ENCODE results near the gene PHETA1.
"Not testable (repeated sequence)": the region's sequence is repeated elsewhere in the genome, so short reads cannot be mapped to it uniquely, and the experiment has no call there.

The PHETA1 gene

GRCh38 chr12:111341426-111342065 lies 27.3 kb downstream of the PHETA1 start:
- no peak overlapping the region for H3K27ac ChIP-seq
- no peak for TF ChIP-seq ZFX (IDR thresholded peaks at IDR 0.05; ENCODE audit: borderline replicate concordance)
- TF ChIP-seq, protein P1, sequence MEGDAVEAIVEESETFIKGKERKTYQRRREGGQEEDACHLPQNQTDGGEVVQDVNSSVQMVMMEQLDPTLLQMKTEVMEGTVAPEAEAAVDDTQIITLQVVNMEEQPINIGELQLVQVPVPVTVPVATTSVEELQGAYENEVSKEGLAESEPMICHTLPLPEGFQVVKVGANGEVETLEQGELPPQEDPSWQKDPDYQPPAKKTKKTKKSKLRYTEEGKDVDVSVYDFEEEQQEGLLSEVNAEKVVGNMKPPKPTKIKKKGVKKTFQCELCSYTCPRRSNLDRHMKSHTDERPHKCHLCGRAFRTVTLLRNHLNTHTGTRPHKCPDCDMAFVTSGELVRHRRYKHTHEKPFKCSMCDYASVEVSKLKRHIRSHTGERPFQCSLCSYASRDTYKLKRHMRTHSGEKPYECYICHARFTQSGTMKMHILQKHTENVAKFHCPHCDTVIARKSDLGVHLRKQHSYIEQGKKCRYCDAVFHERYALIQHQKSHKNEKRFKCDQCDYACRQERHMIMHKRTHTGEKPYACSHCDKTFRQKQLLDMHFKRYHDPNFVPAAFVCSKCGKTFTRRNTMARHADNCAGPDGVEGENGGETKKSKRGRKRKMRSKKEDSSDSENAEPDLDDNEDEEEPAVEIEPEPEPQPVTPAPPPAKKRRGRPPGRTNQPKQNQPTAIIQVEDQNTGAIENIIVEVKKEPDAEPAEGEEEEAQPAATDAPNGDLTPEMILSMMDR (IDR thresholded peaks at IDR 0.05): no peak

DNA sequence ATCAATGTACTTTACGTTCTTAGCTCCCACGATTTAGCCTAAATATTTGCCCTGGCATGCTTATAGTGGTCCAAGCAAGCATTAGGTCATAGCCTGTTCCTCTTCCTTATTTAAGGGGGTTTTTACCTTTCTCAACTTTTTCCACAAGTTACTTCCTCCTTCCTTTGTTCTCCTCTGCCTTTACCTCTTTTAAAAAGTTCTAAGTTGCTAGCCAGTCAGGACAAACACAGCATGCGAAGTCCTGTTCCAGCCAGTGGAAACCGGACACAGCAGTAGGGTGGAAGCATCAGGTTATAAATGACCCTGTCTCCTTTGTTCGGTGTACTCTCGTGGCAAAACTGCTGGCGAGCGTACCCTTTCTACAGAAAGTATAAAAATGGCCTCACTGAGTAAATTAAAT lies 28.2 kb downstream of the PHETA1 start:
- H3K27ac ChIP-seq: not testable (repeated sequence)

GRCh38 chr12:111340231-111340630 lies 28.7 kb downstream of the PHETA1 start:
- no peak overlapping the region for H3K27ac ChIP-seq
- TF ChIP-seq, protein P1 (IDR thresholded peaks at IDR 0.05): no peak
- TF ChIP-seq ZFX (IDR thresholded peaks at IDR 0.05; ENCODE audit: borderline replicate concordance): no peak

GRCh38 chr12:111339321-111339938 lies 29.5 kb downstream of the PHETA1 start:
- TF ChIP-seq, protein P1 (IDR thresholded peaks at IDR 0.05): no peak
- no peak for TF ChIP-seq ZFX (IDR thresholded peaks at IDR 0.05; ENCODE audit: borderline replicate concordance)
- no peak overlapping the region for H3K27ac ChIP-seq

GRCh38 chr12:111338096-111338495 lies 30.8 kb downstream of the PHETA1 start:
- no peak overlapping the region for H3K27ac ChIP-seq
- TF ChIP-seq, protein P1 (IDR thresholded peaks at IDR 0.05): no peak
- no peak for TF ChIP-seq ZFX (IDR thresholded peaks at IDR 0.05; ENCODE audit: borderline replicate concordance)

GRCh38 chr12:111337371-111337770 lies 31.5 kb downstream of the PHETA1 start:
- H3K27ac ChIP-seq: no peak overlapping the region
- TF ChIP-seq ZFX (IDR thresholded peaks at IDR 0.05; ENCODE audit: borderline replicate concordance): no peak
- TF ChIP-seq, protein P1 (IDR thresholded peaks at IDR 0.05): no peak

DNA sequence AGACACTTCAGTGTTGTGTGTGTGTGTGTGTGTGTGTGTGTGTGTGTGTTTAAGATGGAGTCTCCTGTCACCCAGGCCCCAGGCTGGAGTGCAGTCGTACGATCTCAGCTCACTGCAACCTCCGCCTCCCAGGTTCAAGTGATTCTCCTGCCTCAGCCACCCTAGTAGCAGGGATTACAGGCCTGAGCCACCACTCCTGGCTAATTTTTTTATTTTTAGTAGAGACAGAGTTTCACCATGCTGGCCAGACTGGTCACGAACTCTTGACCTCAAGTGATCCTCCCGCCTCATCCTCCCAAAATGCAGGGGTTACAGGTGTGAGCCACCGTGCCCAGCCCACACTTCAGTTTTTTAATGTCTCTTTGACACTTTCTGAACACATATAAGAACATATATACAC lies 32.5 kb downstream of the PHETA1 start:
- not testable (repeated sequence) for H3K27ac ChIP-seq

GRCh38 chr12:111335811-111336210 lies 33.1 kb downstream of the PHETA1 start:
- no peak for TF ChIP-seq ZFX (IDR thresholded peaks at IDR 0.05; ENCODE audit: borderline replicate concordance)
- TF ChIP-seq, protein P1 (IDR thresholded peaks at IDR 0.05): no peak
- no peak overlapping the region for H3K27ac ChIP-seq

- H3K27ac ChIP-seq: not testable (repeated sequence)
Measured at GRCh38 chr12:111335301-111335700, 33.6 kb downstream of the PHETA1 start.
